G401.6 (cell line): ENCODE data around the gene COL28A1.
"Not testable (repeated sequence)": the region's sequence is repeated elsewhere in the genome, so short reads cannot be mapped to it uniquely, and the experiment has no call there.

Experiments
- FAIRE-seq: peaks from 2 replicates; lab custom pipeline; 2012; peaks lifted over from hg19 to GRCh38; lab: Jason Lieb, UNC

The COL28A1 gene

GRCh38 chr7:7561591-7561990 lies 25.9 kb upstream of the COL28A1 start:
- FAIRE-seq = not testable (repeated sequence)

GRCh38 chr7:7557252-7557651 lies 21.6 kb upstream of the COL28A1 start:
- FAIRE-seq = no peak

- FAIRE-seq = no peak
These were observed 21.2 kb upstream of the COL28A1 start for GRCh38 chr7:7556852-7557251.

GRCh38 chr7:7554649-7555575 lies 19.2 kb upstream of the COL28A1 start:
- no peak for FAIRE-seq

GRCh38 chr7:7554021-7554432 lies 18.4 kb upstream of the COL28A1 start:
- FAIRE-seq = peak; percentile 99

GRCh38 chr7:7553386-7553785 lies 17.7 kb upstream of the COL28A1 start:
- FAIRE-seq = no peak

- peak; percentile 89 for FAIRE-seq
These were observed 16.5 kb upstream of the COL28A1 start for GRCh38 chr7:7552199-7552598.

- no peak for FAIRE-seq
These were observed 15.0 kb upstream of the COL28A1 start for GRCh38 chr7:7550663-7551062.

GRCh38 chr7:7548407-7548806 lies 12.7 kb upstream of the COL28A1 start:
- FAIRE-seq = no peak

- no peak for FAIRE-seq
These were observed 6.7 kb upstream of the COL28A1 start for GRCh38 chr7:7542251-7542835.

- no peak for FAIRE-seq
These were observed 4.0 kb upstream of the COL28A1 start for GRCh38 chr7:7539711-7540110.

- FAIRE-seq = no peak
These were observed 3.5 kb upstream of the COL28A1 start for GRCh38 chr7:7539152-7539551.

GRCh38 chr7:7537711-7538110 lies 2.0 kb upstream of the COL28A1 start:
- FAIRE-seq = no peak

- FAIRE-seq = no peak
These were observed 835 bp upstream of the COL28A1 start for GRCh38 chr7:7536396-7537019.

GRCh38 chr7:7533831-7534430 lies 1.7 kb downstream of the COL28A1 start:
- no peak for FAIRE-seq

- no peak for FAIRE-seq
These were observed 6.3 kb downstream of the COL28A1 start for GRCh38 chr7:7529328-7529727.

- peak; percentile 70 for FAIRE-seq
These were observed 8.6 kb downstream of the COL28A1 start for GRCh38 chr7:7527047-7527446.

- no peak for FAIRE-seq
These were observed 9.7 kb downstream of the COL28A1 start for GRCh38 chr7:7526006-7526405.

GRCh38 chr7:7524121-7524520 lies 11.6 kb downstream of the COL28A1 start:
- no peak for FAIRE-seq

- no peak for FAIRE-seq
These were observed 13.3 kb downstream of the COL28A1 start for GRCh38 chr7:7522421-7522820.

- no peak for FAIRE-seq
These were observed 14.4 kb downstream of the COL28A1 start for GRCh38 chr7:7521259-7521658.

GRCh38 chr7:7519528-7519927 lies 16.1 kb downstream of the COL28A1 start:
- FAIRE-seq = peak; percentile 66

GRCh38 chr7:7519056-7519455 lies 16.6 kb downstream of the COL28A1 start:
- FAIRE-seq = no peak
